Measurements from ENCODE around the gene IBA57.

IBA57 gene

DNA sequence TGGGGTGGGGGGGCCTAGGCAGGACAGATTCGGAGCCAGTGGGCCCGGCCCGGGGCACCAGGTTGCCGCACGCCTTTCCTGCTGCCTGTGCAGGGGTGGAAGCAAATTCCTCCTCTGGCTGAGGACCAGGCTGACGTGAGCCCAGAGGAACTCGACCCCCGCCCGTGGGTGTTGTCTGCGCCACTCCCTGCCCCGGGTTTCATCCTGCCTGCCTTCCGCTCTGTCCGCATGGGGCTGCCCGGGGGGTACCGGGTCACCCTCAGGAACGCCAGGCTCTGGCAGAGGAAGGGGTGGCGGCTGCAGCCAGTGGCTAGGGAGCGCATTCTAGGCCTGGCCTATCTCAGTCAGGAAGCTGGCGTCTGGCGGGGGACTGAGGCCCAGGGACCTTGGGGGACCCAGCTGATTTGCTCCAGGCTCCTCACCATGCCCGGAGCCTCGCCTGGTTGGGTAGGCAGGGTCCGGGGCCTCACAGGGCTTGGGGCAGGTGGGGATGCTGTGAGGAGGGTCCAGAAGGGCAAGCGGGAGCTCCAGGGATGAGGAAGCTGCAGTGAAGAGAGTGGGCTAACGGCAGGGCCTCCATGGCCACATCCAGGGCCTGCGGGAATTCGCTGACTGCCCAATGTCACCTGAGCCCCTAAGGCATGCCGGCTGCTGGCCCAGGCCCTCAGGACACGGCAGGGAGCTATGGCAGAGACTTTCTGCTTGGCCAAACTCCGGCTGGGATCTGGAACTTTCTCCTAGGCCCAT, 2.4 kb upstream of the IBA57 start:
- Histone ChIP-seq H3K9me3 (replicated peaks; ENCODE audit: insufficient read depth, low read length) (no peaks in the 10 kb centered on the region), H3K27me3 (replicated peaks; ENCODE audit: insufficient read depth, low read length) (no peaks in the 10 kb centered on the region; the same call in 1 of the 2 replicates), H3K4me3 (ENCODE audit: low read length) (no peak overlapping the region), H3F3A (ENCODE audit: insufficient read depth, low read length) (no peaks in the 10 kb centered on the region), H3K79me2 (ENCODE audit: low read length) (peaks cover 19% of the 10 kb centered on the region), H3K4me2 (ENCODE audit: low read depth, low read length) (no peak overlapping the region), H3K9ac (ENCODE audit: low read length) (no peak overlapping the region), H2AFZ (ENCODE audit: low read length) (no peak overlapping the region), H3K4me1 (ENCODE audit: low read length) (peaks cover 5% of the 10 kb centered on the region), H3K27ac (ENCODE audit: low read length) (no peak overlapping the region), H3K9me2 (replicated peaks; ENCODE audit: insufficient read depth, low read length) (no peaks in the 10 kb centered on the region), H4K20me1 (ENCODE audit: insufficient read depth, low read length) (no peaks in the 10 kb centered on the region), H3K36me3 (replicated peaks; ENCODE audit: insufficient read depth, low read length) (no peaks in the 10 kb centered on the region)
- DNase-seq: no peak
- TF ChIP-seq EZH2 (optimal IDR thresholded peaks at IDR 0.05; ENCODE audit: low read depth, low read length): no peak
- TF ChIP-seq EZH2phosphoT487 (IDR thresholded peaks at IDR 0.05; ENCODE audit: low read length): no peak
- TF ChIP-seq CTCF (IDR thresholded peaks at IDR 0.05; ENCODE audit: low read length): no peak

DNA sequence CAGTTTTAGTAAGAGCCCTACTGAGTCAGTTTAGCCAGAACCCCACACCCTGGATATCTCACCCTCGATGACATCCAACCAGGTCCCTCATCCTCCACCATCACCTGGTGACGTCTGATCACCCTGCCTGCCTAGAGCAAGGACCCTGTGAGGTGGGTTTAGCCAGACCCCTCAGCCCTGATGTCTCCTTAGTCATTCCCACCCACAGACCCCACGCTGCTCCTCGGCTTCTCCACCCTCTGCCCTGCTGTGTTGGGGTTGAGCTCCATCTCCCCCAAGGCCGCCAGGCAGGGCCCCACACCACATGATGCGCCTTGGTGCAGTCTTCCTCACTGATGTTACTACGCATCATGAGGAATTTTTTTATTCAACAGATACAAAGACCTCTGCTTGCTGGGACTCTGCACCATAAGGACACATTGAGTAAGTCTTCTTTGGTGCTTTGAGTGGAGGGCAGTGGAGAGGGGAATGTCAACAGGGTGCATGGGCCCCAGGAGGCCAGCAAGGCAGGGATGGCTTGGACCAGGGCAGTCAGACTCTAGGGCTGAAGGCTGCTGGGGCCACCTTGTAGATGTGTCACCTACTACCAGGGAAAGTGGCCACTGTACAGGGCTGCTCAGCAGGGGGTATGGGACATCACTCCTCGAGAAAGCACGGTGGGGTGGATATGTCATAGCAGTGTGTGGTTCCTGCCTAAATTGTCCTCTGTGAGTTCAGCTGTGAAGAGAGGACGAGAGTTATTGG, 1.7 kb upstream of the IBA57 start:
- peaks cover 5% of the 10 kb centered on the region for H3K4me1 ChIP-seq (ENCODE audit: low read length)
- no peak for TF ChIP-seq CTCF (IDR thresholded peaks at IDR 0.05; ENCODE audit: low read length)
- no peak for TF ChIP-seq EZH2 (optimal IDR thresholded peaks at IDR 0.05; ENCODE audit: low read depth, low read length)
- no peak for TF ChIP-seq EZH2phosphoT487 (IDR thresholded peaks at IDR 0.05; ENCODE audit: low read length)
- H3K9me2 ChIP-seq (replicated peaks; ENCODE audit: insufficient read depth, low read length): no peaks in the 10 kb centered on the region
- peaks cover 27% of the 10 kb centered on the region for H3K79me2 ChIP-seq (ENCODE audit: low read length)
- no peaks in the 10 kb centered on the region for H4K20me1 ChIP-seq (ENCODE audit: insufficient read depth, low read length)
- H3K9me3 ChIP-seq (replicated peaks; ENCODE audit: insufficient read depth, low read length): no peaks in the 10 kb centered on the region
- H3F3A ChIP-seq (ENCODE audit: insufficient read depth, low read length): no peaks in the 10 kb centered on the region
- H3K4me3 ChIP-seq (ENCODE audit: low read length): no peak overlapping the region
- H2AFZ ChIP-seq (ENCODE audit: low read length): no peak overlapping the region
- DNase-seq: no peak
- H3K27me3 ChIP-seq (replicated peaks; ENCODE audit: insufficient read depth, low read length): no peaks in the 10 kb centered on the region; the same call in 1 of the 2 replicates
- no peak overlapping the region for H3K9ac ChIP-seq (ENCODE audit: low read length)
- H3K36me3 ChIP-seq (replicated peaks; ENCODE audit: insufficient read depth, low read length): no peaks in the 10 kb centered on the region
- H3K4me2 ChIP-seq (ENCODE audit: low read depth, low read length): no peak overlapping the region
- H3K27ac ChIP-seq (ENCODE audit: low read length): no peak overlapping the region

- Histone ChIP-seq H4K20me1 (ENCODE audit: insufficient read depth, low read length) (no peaks in the 10 kb centered on the region), H3K79me2 (ENCODE audit: low read length) (peaks cover 33% of the 10 kb centered on the region), H3K4me3 (ENCODE audit: low read length) (peak overlapping the region; percentile 81), H3K36me3 (replicated peaks; ENCODE audit: insufficient read depth, low read length) (no peaks in the 10 kb centered on the region), H3K9me2 (replicated peaks; ENCODE audit: insufficient read depth, low read length) (no peaks in the 10 kb centered on the region), H3K9ac (ENCODE audit: low read length) (peak overlapping the region; percentile 69), H3K27me3 (replicated peaks; ENCODE audit: insufficient read depth, low read length) (no peaks in the 10 kb centered on the region; the same call in 1 of the 2 replicates), H3K4me1 (ENCODE audit: low read length) (peaks cover 5% of the 10 kb centered on the region), H3K9me3 (replicated peaks; ENCODE audit: insufficient read depth, low read length) (no peaks in the 10 kb centered on the region), H3K4me2 (ENCODE audit: low read depth, low read length) (peak overlapping the region; percentile 97), H3F3A (ENCODE audit: insufficient read depth, low read length) (no peaks in the 10 kb centered on the region), H3K27ac (ENCODE audit: low read length) (peak overlapping the region; percentile 36; the same call in 1 of the 2 replicates), H2AFZ (ENCODE audit: low read length) (peak overlapping the region; percentile 97)
- no peak for DNase-seq
- no peak for TF ChIP-seq EZH2 (optimal IDR thresholded peaks at IDR 0.05; ENCODE audit: low read depth, low read length)
- no peak for TF ChIP-seq CTCF (IDR thresholded peaks at IDR 0.05; ENCODE audit: low read length)
- TF ChIP-seq EZH2phosphoT487 (IDR thresholded peaks at IDR 0.05; ENCODE audit: low read length): no peak
Observed at GRCh38 chr1:228164561-228165371, 838 bp upstream of the IBA57 start.
